MG63 (cell line): ENCODE results near the gene PIK3C2G. TPM values are rescaled to one million over a fixed set of nuclear protein-coding genes. Genes with fewer than 3 reads are reported as not detected.
"Not testable (repeated sequence)": the region's sequence is repeated elsewhere in the genome, so short reads cannot be mapped to it uniquely, and the experiment has no call there.

Experiments
- DNase-seq: peaks from one replicate; pipeline ENCODE4 v3.0.0-alpha.2; 2020
- H3K27me3 ChIP-seq: fragments of 250-450 bp; sonication (Bioruptor Pico); 2 replicates; pipeline ENCODE4 v1.5.1; 2020; ENCODE audit warnings: mild to moderate bottlenecking, moderate library complexity
- H3K36me3 ChIP-seq: fragments of 250-450 bp; sonication (Bioruptor Pico); 2 replicates; pipeline ENCODE4 v1.5.1; 2020; ENCODE audit warnings: mild to moderate bottlenecking, moderate library complexity
- H3K4me3 ChIP-seq: fragments of 250-450 bp; sonication (Bioruptor Pico); 2 replicates; pipeline ENCODE4 v1.5.1; 2020; ENCODE audit warnings: mild to moderate bottlenecking, moderate library complexity
- H3K9me3 ChIP-seq: fragments of 250-450 bp; sonication (Bioruptor Pico); 2 replicates; pipeline ENCODE4 v1.5.1; 2020; ENCODE audit warnings: mild to moderate bottlenecking, moderate library complexity
- total RNA-seq: library from RNA; depleted of rRNA; stranded (reverse); fragments of >200 nt; shearing (Covaris generic); gene quantifications from 2 replicates; pipeline ENCODE4 v1.2.3, GENCODE V29; 2014; ENCODE audit warnings: low replicate concordance

The PIK3C2G gene
- total RNA-seq, 1 experiment from 2014 or later: not detected

GRCh38 chr12:18646286-18646890 lies 385.1 kb downstream of the PIK3C2G start:
- H3K36me3 ChIP-seq: no peaks in the 10 kb centered on the region
- no peak for DNase-seq
- no peak overlapping the region for H3K4me3 ChIP-seq
- H3K27me3 ChIP-seq: no peaks in the 10 kb centered on the region
- no peaks in the 10 kb centered on the region for H3K9me3 ChIP-seq

- no peaks in the 10 kb centered on the region for H3K27me3 ChIP-seq
- no peak overlapping the region for H3K4me3 ChIP-seq
- no peaks in the 10 kb centered on the region for H3K36me3 ChIP-seq
- peaks cover 3% of the 10 kb centered on the region for H3K9me3 ChIP-seq
- no peak for DNase-seq
Observed at GRCh38 chr12:18651525-18651924, 390.2 kb downstream of the PIK3C2G start.

- H3K9me3 ChIP-seq: peaks cover 3% of the 10 kb centered on the region
- no peaks in the 10 kb centered on the region for H3K36me3 ChIP-seq
- no peak for DNase-seq
- H3K4me3 ChIP-seq: no peak overlapping the region
- no peaks in the 10 kb centered on the region for H3K27me3 ChIP-seq
Observed at GRCh38 chr12:18652596-18652995, 391.3 kb downstream of the PIK3C2G start.

- Histone ChIP-seq H3K9me3 (peaks cover 7% of the 10 kb centered on the region), H3K4me3 (no peak overlapping the region), H3K36me3 (no peaks in the 10 kb centered on the region), H3K27me3 (no peaks in the 10 kb centered on the region)
- DNase-seq: no peak
Observed at GRCh38 chr12:18653465-18653864, 392.1 kb downstream of the PIK3C2G start.

- Histone ChIP-seq H3K36me3 (no peaks in the 10 kb centered on the region), H3K27me3 (no peaks in the 10 kb centered on the region), H3K9me3 (peaks cover 7% of the 10 kb centered on the region), H3K4me3 (no peak overlapping the region)
- no peak for DNase-seq
Observed at GRCh38 chr12:18655351-18655750, 394.0 kb downstream of the PIK3C2G start.

- Histone ChIP-seq H3K9me3 (peaks cover 15% of the 10 kb centered on the region), H3K27me3 (no peaks in the 10 kb centered on the region), H3K36me3 (no peaks in the 10 kb centered on the region), H3K4me3 (no peak overlapping the region)
- DNase-seq: no peak
Observed at GRCh38 chr12:18658179-18658578, 396.9 kb downstream of the PIK3C2G start.

- H3K9me3 ChIP-seq: peaks cover 15% of the 10 kb centered on the region
- H3K36me3 ChIP-seq: no peaks in the 10 kb centered on the region
- H3K4me3 ChIP-seq: no peak overlapping the region
- H3K27me3 ChIP-seq: no peaks in the 10 kb centered on the region
- no peak for DNase-seq
Observed at GRCh38 chr12:18658829-18659228, 397.5 kb downstream of the PIK3C2G start.

- H3K9me3 ChIP-seq: no peaks in the 10 kb centered on the region
- H3K36me3 ChIP-seq: no peaks in the 10 kb centered on the region
- H3K4me3 ChIP-seq: no peak overlapping the region
- H3K27me3 ChIP-seq: no peaks in the 10 kb centered on the region
- DNase-seq: no peak
Observed at GRCh38 chr12:18676141-18676540, 414.8 kb downstream of the PIK3C2G start.

- H3K27me3 ChIP-seq: no peaks in the 10 kb centered on the region
- DNase-seq: no peak
- H3K9me3 ChIP-seq: no peaks in the 10 kb centered on the region
- H3K36me3 ChIP-seq: no peaks in the 10 kb centered on the region
- no peak overlapping the region for H3K4me3 ChIP-seq
Observed at GRCh38 chr12:18676996-18677588, 415.8 kb downstream of the PIK3C2G start.

- no peaks in the 10 kb centered on the region for H3K36me3 ChIP-seq
Observed at GRCh38 chr12:18681818-18682217, 420.5 kb downstream of the PIK3C2G start.

GRCh38 chr12:18683327-18684013 lies 422.2 kb downstream of the PIK3C2G start:
- Histone ChIP-seq H3K27me3 (no peaks in the 10 kb centered on the region), H3K36me3 (no peaks in the 10 kb centered on the region), H3K4me3 (no peak overlapping the region), H3K9me3 (no peaks in the 10 kb centered on the region)
- no peak for DNase-seq

More at GRCh38 chr12:18681818-18682217, 420.5 kb downstream of the PIK3C2G start:
- no peak for DNase-seq
- H3K27me3 ChIP-seq: no peaks in the 10 kb centered on the region
- no peak overlapping the region for H3K4me3 ChIP-seq
- H3K9me3 ChIP-seq: no peaks in the 10 kb centered on the region

- Histone ChIP-seq H3K36me3 (no peaks in the 10 kb centered on the region), H3K4me3 (no peak overlapping the region), H3K27me3 (no peaks in the 10 kb centered on the region), H3K9me3 (no peaks in the 10 kb centered on the region)
- no peak for DNase-seq
Observed at GRCh38 chr12:18684430-18684829, 423.1 kb downstream of the PIK3C2G start.

- DNase-seq: no peak
- Histone ChIP-seq H3K4me3 (no peak overlapping the region), H3K9me3 (no peaks in the 10 kb centered on the region), H3K36me3 (no peaks in the 10 kb centered on the region), H3K27me3 (no peaks in the 10 kb centered on the region)
Observed at GRCh38 chr12:18689771-18690170, 428.5 kb downstream of the PIK3C2G start.

- DNase-seq: peak; percentile 22
- Histone ChIP-seq H3K36me3 (no peaks in the 10 kb centered on the region), H3K9me3 (no peaks in the 10 kb centered on the region), H3K4me3 (no peak overlapping the region), H3K27me3 (no peaks in the 10 kb centered on the region)
Observed at GRCh38 chr12:18690653-18691052, 429.3 kb downstream of the PIK3C2G start.

GRCh38 chr12:18693986-18694385 lies 432.7 kb downstream of the PIK3C2G start:
- not testable (repeated sequence) for H3K9me3 ChIP-seq, H3K36me3 ChIP-seq, DNase-seq, H3K27me3 ChIP-seq, H3K4me3 ChIP-seq

- Histone ChIP-seq H3K4me3 (no peak overlapping the region), H3K9me3 (no peaks in the 10 kb centered on the region), H3K27me3 (no peaks in the 10 kb centered on the region), H3K36me3 (no peaks in the 10 kb centered on the region)
- DNase-seq: no peak
Observed at GRCh38 chr12:18696971-18697602, 435.8 kb downstream of the PIK3C2G start.
